Omental fat pad (tissue), 4 donors: ENCODE data around the gene CCDC167. TPM values are rescaled to one million over a fixed set of nuclear protein-coding genes. Genes with fewer than 3 reads are reported as not detected.

Source experiments
- ATAC-seq: fragments of 150-250 bp; one replicate; pipeline ENCODE4 v1.9.1; 2016; ENCODE audit warnings: mild to moderate bottlenecking, moderate library complexity; ENCODE audit not compliant: low FRiP score
- DNase-seq: peaks from one replicate; pipeline ENCODE4 v3.0.0-alpha.2; 2019; ENCODE audit warnings: low spot score
- CTCF ChIP-seq, 3 donors: fragments of 450-650 bp; IDR thresholded peaks; one replicate each; pipeline ENCODE4 v1.5.1; 2016 to 2017; ENCODE audit warnings: antibody characterized with exemption in 3 of 3, mild to moderate bottlenecking in 3 of 3, moderate library complexity in 2 of 3
- total RNA-seq, 4 donors: library from RNA; depleted of rRNA; stranded (reverse); fragments of >200 nt; gene quantifications; one replicate each; pipeline ENCODE4 v1.1.0, GENCODE V29; 2016

Gene CCDC167
- total RNA-seq, 4 donors from 2014 or later: 16.0 to 24.0 (median 20.0) TPM

- ATAC-seq: no peak
- no peak for TF ChIP-seq CTCF (IDR thresholded peaks at IDR 0.05)
These were observed 14.9 kb downstream of the CCDC167 start for GRCh38 chr6:37484786-37485170.

GRCh38 chr6:37483917-37484785, 15.5 kb downstream of the CCDC167 start:
- ATAC-seq: peak; percentile 55
- DNase-seq: no peak
- TF ChIP-seq CTCF (IDR thresholded peaks at IDR 0.05): peak in 1 of 3 donors; percentile 35

More at GRCh38 chr6:37484786-37485170, 14.9 kb downstream of the CCDC167 start:
- DNase-seq: no peak

GRCh38 chr6:37483252-37483901, 16.3 kb downstream of the CCDC167 start:
- DNase-seq: no peak
- no peak for ATAC-seq
- TF ChIP-seq CTCF (IDR thresholded peaks at IDR 0.05): no peak

GRCh38 chr6:37482606-37483251, 17.0 kb downstream of the CCDC167 start:
- TF ChIP-seq CTCF (IDR thresholded peaks at IDR 0.05): no peak
- ATAC-seq: no peak
- no peak for DNase-seq

GRCh38 chr6:37481711-37482605, 17.7 kb downstream of the CCDC167 start:
- TF ChIP-seq CTCF (IDR thresholded peaks at IDR 0.05): no peak
- DNase-seq (no peak), ATAC-seq (no peak)

- no peak for ATAC-seq
- no peak for TF ChIP-seq CTCF (IDR thresholded peaks at IDR 0.05)
These were observed 18.6 kb downstream of the CCDC167 start for GRCh38 chr6:37480951-37481534.

More at GRCh38 chr6:37480951-37481534, 18.6 kb downstream of the CCDC167 start:
- no peak for DNase-seq
